ENCODE measurements around the gene NPVF.

The NPVF gene

DNA sequence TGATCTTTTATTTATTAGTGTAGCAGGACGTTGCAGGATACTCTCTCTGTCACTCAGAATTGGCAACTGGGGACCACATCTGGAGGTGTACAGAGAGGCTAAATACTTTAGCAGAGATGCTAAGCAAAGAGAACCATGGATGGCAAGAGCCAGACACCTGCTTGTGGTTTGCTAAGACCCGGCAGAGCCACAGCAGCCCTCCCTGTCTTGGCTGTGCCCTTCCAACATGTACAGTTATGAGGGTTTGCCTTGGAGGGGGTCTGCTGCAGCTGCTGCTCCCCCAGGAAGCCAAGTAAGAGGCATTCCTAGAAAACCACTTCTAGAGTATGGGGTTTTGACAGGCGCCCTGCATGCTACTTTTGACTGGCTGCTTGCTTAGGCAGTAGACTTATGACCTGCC lies 5.1 kb downstream of the NPVF start:
- TF ChIP-seq, protein P1, sequence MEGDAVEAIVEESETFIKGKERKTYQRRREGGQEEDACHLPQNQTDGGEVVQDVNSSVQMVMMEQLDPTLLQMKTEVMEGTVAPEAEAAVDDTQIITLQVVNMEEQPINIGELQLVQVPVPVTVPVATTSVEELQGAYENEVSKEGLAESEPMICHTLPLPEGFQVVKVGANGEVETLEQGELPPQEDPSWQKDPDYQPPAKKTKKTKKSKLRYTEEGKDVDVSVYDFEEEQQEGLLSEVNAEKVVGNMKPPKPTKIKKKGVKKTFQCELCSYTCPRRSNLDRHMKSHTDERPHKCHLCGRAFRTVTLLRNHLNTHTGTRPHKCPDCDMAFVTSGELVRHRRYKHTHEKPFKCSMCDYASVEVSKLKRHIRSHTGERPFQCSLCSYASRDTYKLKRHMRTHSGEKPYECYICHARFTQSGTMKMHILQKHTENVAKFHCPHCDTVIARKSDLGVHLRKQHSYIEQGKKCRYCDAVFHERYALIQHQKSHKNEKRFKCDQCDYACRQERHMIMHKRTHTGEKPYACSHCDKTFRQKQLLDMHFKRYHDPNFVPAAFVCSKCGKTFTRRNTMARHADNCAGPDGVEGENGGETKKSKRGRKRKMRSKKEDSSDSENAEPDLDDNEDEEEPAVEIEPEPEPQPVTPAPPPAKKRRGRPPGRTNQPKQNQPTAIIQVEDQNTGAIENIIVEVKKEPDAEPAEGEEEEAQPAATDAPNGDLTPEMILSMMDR (IDR thresholded peaks at IDR 0.05; ENCODE audit: low read depth, low read length): no peak
- no peak for DNase-seq
- H3K27ac ChIP-seq: no peak overlapping the region
- no peaks in the 10 kb centered on the region for H3K9me3 ChIP-seq (ENCODE audit: severe bottlenecking)
- no peaks in the 10 kb centered on the region for H3K36me3 ChIP-seq
- H3K27me3 ChIP-seq (ENCODE audit: insufficient read depth, low read depth, severe bottlenecking): no peaks in the 10 kb centered on the region
- H3K4me3 ChIP-seq (ENCODE audit: low read depth, low read length): no peak overlapping the region

DNA sequence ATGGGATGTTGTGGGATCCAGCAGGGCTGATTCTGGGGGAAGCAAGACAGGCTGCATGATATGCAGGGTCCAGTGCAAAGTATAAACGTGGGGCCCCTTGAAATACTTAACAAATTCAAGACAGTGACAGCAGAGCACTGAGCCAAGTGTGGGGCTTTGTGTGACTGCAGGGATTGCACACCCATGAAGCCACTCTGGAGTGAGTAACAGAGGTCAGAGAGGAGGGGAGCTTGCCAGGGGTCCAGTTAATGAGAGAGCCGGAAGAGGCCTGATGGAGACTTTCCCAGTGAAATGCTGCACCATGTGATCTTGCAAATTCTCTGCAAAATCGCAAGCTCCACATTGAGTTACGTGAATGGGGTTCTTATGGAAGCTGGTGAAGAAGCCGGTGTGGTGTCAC lies 5.6 kb downstream of the NPVF start:
- TF ChIP-seq, protein P1 (IDR thresholded peaks at IDR 0.05; ENCODE audit: low read depth, low read length): no peak
- Histone ChIP-seq H3K4me3 (ENCODE audit: low read depth, low read length) (no peak overlapping the region), H3K27me3 (ENCODE audit: insufficient read depth, low read depth, severe bottlenecking) (no peaks in the 10 kb centered on the region), H3K9me3 (ENCODE audit: severe bottlenecking) (no peaks in the 10 kb centered on the region), H3K36me3 (no peaks in the 10 kb centered on the region), H3K27ac (no peak overlapping the region)
- no peak for DNase-seq

DNA sequence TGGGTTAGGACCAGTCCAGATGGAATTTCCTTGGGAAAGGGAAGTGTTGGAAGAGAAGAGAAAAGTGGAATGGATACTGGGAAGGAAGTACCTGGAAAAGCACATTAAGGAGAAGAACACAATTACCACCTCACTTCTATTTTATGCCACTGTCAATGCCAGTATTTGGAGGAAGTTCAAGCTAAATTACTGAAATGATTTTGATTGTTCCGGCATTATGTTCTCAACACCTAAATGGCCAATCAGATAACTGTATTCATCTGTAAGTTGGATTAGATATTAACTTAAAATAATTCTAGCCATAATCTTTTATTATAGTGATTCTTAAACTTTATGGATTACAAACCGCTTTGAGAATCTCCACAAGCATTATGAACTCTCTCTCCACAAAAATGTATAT lies 7.3 kb downstream of the NPVF start:
- DNase-seq: no peak
- Histone ChIP-seq H3K27me3 (ENCODE audit: insufficient read depth, low read depth, severe bottlenecking) (no peaks in the 10 kb centered on the region), H3K4me3 (ENCODE audit: low read depth, low read length) (no peak overlapping the region), H3K9me3 (ENCODE audit: severe bottlenecking) (no peaks in the 10 kb centered on the region), H3K27ac (no peak overlapping the region), H3K36me3 (no peaks in the 10 kb centered on the region)
- TF ChIP-seq, protein P1 (IDR thresholded peaks at IDR 0.05; ENCODE audit: low read depth, low read length): no peak

DNA sequence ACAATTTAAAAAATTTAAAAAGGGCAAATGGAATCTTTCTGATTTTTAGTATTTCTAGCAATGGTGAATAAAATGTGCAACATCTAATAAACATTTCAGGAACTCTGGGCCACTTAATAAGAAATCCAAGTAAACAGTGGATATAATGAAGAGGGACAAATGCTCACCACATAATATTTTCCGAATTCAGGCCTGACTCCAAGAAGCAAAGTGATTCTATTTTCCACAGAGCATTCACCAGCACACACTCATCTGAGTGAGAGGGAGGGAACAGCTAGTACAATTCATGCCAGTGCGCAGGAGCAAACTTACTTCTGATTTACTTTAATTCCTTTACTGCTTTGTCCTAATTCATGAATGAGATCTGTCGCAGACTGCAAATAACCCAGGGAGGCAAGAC lies 10.1 kb downstream of the NPVF start:
- TF ChIP-seq, protein P1 (IDR thresholded peaks at IDR 0.05; ENCODE audit: low read depth, low read length): no peak
- no peak for DNase-seq
- Histone ChIP-seq H3K27ac (no peak overlapping the region), H3K36me3 (no peaks in the 10 kb centered on the region), H3K4me3 (ENCODE audit: low read depth, low read length) (no peak overlapping the region), H3K9me3 (ENCODE audit: severe bottlenecking) (no peaks in the 10 kb centered on the region), H3K27me3 (ENCODE audit: insufficient read depth, low read depth, severe bottlenecking) (no peaks in the 10 kb centered on the region)

DNA sequence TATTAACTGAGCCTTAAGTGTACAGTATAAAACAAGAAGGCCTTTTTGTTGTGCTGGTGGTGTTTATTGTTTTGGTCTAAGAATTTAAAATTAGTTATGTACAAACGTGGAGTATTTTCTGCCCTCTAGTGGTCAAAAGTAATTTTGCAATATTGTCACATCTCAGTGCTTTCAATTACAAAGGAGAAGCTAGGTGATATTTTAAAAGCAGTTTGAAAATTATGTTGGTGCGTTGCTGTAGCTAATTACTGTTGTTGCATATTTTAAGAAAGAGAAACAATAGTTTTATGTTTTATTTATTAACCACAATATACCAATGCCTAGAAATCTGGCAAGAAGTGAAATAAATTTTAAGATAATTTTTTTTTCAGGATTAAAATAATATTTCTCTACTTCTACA lies 11.4 kb downstream of the NPVF start:
- DNase-seq: no peak

More for the DNA sequence above, 11.4 kb downstream of the NPVF start:
- Histone ChIP-seq H3K27ac (no peak overlapping the region), H3K36me3 (no peaks in the 10 kb centered on the region), H3K4me3 (ENCODE audit: low read depth, low read length) (no peak overlapping the region), H3K27me3 (ENCODE audit: insufficient read depth, low read depth, severe bottlenecking) (no peaks in the 10 kb centered on the region), H3K9me3 (ENCODE audit: severe bottlenecking) (no peaks in the 10 kb centered on the region)
- TF ChIP-seq, protein P1 (IDR thresholded peaks at IDR 0.05; ENCODE audit: low read depth, low read length): 0 out of 2 replicates have a peak, but pooled peaks have one; percentile 19

Measured in WERI-Rb-1 (cell line).